NB4 (cell line): ENCODE data around the gene ANKRD28.

Source experiments
- CTCF ChIP-seq: IDR thresholded peaks from one replicate; pipeline ENCODE4 v1.5.1; 2012; ENCODE audit warnings: low read depth, low read length
- MAX ChIP-seq: IDR thresholded peaks from 2 replicates; pipeline ENCODE4 v1.6.1; 2011; ENCODE audit warnings: low read depth, low read length
- MYC ChIP-seq: IDR thresholded peaks from 2 replicates; pipeline ENCODE4 v1.6.1; 2011; ENCODE audit warnings: low read depth, low read length
- POLR2A ChIP-seq: IDR thresholded peaks from 2 replicates; pipeline ENCODE4 v1.6.1; 2011; ENCODE audit warnings: mild to moderate bottlenecking; ENCODE audit not compliant: insufficient read length; ENCODE audit errors: extremely low read depth

- TF ChIP-seq CTCF (no peak), POLR2A (no peak), MAX (no peak), MYC (no peak)
Measured at GRCh38 chr3:15796771-15797641, 773 bp downstream of the ANKRD28 start.
